Stimulated activated CD4-positive, alpha-beta T cell treated with anti-CD3 and anti-CD28 coated beads, Interleukin-2, amount 100 ng/mL, for 4 hours (primary cell): Measurements from ENCODE around the gene PCNP.
"Not testable (repeated sequence)": the region's sequence is repeated elsewhere in the genome, so short reads cannot be mapped to it uniquely, and the experiment has no call there.

Experiments used
- DNase-seq: peaks from one replicate; pipeline ENCODE4 v3.0.0-alpha.2; 2020; ENCODE audit warnings: low read depth

The PCNP gene

GRCh38 chr3:101573449-101574387 lies at the start of gene PCNP:
Gene PCNP, plus strand, starts transcription at chr3:101574180. Its CDS starts 36 bp downstream, at chr3:101574216.
- DNase-seq = peak; percentile 99

GRCh38 chr3:101527441-101527840 lies 46.5 kb upstream of the PCNP start:
- DNase-seq = no peak

GRCh38 chr3:101527906-101528305 lies 46.1 kb upstream of the PCNP start:
- no peak for DNase-seq

GRCh38 chr3:101529816-101530685 lies 43.9 kb upstream of the PCNP start:
- DNase-seq = no peak

- no peak for DNase-seq
Measured at GRCh38 chr3:101530686-101531047, 43.3 kb upstream of the PCNP start.

- DNase-seq = no peak
Measured at GRCh38 chr3:101531473-101532086, 42.4 kb upstream of the PCNP start.

GRCh38 chr3:101532783-101533602 lies 41.0 kb upstream of the PCNP start:
- no peak for DNase-seq

- DNase-seq = no peak
Measured at GRCh38 chr3:101533603-101533968, 40.4 kb upstream of the PCNP start.

GRCh38 chr3:101535221-101535620 lies 38.8 kb upstream of the PCNP start:
- no peak for DNase-seq

- DNase-seq = no peak
Measured at GRCh38 chr3:101536266-101536665, 37.7 kb upstream of the PCNP start.

- not testable (repeated sequence) for DNase-seq
Measured at GRCh38 chr3:101536955-101537354, 37.0 kb upstream of the PCNP start.

- no peak for DNase-seq
Measured at GRCh38 chr3:101542957-101543356, 31.0 kb upstream of the PCNP start.

GRCh38 chr3:101544161-101544850 lies 29.7 kb upstream of the PCNP start:
- DNase-seq = no peak

- DNase-seq = no peak
Measured at GRCh38 chr3:101548527-101549105, 25.4 kb upstream of the PCNP start.

- no peak for DNase-seq
Measured at GRCh38 chr3:101549473-101549872, 24.5 kb upstream of the PCNP start.

GRCh38 chr3:101551359-101552081 lies 22.5 kb upstream of the PCNP start:
- DNase-seq = not testable (repeated sequence)

GRCh38 chr3:101553381-101553780 lies 20.6 kb upstream of the PCNP start:
- not testable (repeated sequence) for DNase-seq

GRCh38 chr3:101556064-101556463 lies 17.9 kb upstream of the PCNP start:
- no peak for DNase-seq

GRCh38 chr3:101561630-101562328 lies 12.2 kb upstream of the PCNP start, which contains the start of gene TRMT10C:
Gene TRMT10C, plus strand, starts transcription at chr3:101561868. Its CDS starts 2,914 bp downstream, at chr3:101564782.
- peak; percentile 87 for DNase-seq
